Breast epithelium (tissue), 3 donors: Measurements from ENCODE around the gene CBFA2T3.

ENCODE experiments used
- POLR2A ChIP-seq: fragments of 450-650 bp; IDR thresholded peaks from one replicate; pipeline ENCODE4 v1.6.1; 2016; ENCODE audit warnings: antibody characterized with exemption, mild to moderate bottlenecking, moderate library complexity
- POLR2AphosphoS5 ChIP-seq, 3 donors: sonication (generic); formaldehyde crosslinking; IDR thresholded peaks; one replicate each; pipeline ENCODE4 v1.6.1; 2017; ENCODE audit warnings: antibody characterized with exemption in 3 of 3
- TF ChIP-seq, protein P1 (sequence below), 3 donors: fragments of 450-650 bp; IDR thresholded peaks; one replicate each; pipeline ENCODE4 v1.5.1; 2016 to 2017; ENCODE audit warnings: antibody characterized with exemption in 3 of 3, mild to moderate bottlenecking in 3 of 3, moderate library complexity in 3 of 3

DNA sequence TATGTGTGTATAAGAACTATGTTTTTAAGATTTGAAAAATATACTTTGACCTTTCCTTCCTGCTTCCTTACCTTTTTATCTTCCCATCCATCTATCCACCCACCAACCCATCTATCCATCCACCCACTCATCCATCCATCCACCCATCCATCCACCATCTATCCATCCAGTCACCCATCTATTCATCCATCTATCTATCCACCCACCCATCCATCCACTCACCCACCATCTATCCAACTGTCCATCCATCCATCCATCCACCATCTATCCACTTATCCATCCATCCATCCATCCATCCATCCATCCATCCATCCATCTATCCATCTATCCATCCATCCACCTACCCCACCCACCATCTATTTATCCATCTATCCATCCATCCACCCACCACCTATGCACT is 12.4 kb downstream of the CBFA2T3 start:
- TF ChIP-seq, protein P1, sequence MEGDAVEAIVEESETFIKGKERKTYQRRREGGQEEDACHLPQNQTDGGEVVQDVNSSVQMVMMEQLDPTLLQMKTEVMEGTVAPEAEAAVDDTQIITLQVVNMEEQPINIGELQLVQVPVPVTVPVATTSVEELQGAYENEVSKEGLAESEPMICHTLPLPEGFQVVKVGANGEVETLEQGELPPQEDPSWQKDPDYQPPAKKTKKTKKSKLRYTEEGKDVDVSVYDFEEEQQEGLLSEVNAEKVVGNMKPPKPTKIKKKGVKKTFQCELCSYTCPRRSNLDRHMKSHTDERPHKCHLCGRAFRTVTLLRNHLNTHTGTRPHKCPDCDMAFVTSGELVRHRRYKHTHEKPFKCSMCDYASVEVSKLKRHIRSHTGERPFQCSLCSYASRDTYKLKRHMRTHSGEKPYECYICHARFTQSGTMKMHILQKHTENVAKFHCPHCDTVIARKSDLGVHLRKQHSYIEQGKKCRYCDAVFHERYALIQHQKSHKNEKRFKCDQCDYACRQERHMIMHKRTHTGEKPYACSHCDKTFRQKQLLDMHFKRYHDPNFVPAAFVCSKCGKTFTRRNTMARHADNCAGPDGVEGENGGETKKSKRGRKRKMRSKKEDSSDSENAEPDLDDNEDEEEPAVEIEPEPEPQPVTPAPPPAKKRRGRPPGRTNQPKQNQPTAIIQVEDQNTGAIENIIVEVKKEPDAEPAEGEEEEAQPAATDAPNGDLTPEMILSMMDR (IDR thresholded peaks at IDR 0.05), result no peak
- TF ChIP-seq POLR2A, result no peak
- TF ChIP-seq POLR2AphosphoS5 (IDR thresholded peaks at IDR 0.05), result no peak
